ENCODE measurements around the gene IKZF1.

The IKZF1 gene

GRCh38 chr7:50418086-50418515, 113.6 kb downstream of the IKZF1 start:
- DNase-seq = peak in 1 of 2 experiments; percentile 7

GRCh38 chr7:50418526-50419290, 114.2 kb downstream of the IKZF1 start:
- DNase-seq = no peak

- no peak for DNase-seq
Observed at GRCh38 chr7:50421043-50421442, 116.5 kb downstream of the IKZF1 start.

GRCh38 chr7:50422858-50423257, 118.3 kb downstream of the IKZF1 start:
- no peak for DNase-seq

- no peak for DNase-seq
Observed at GRCh38 chr7:50423860-50424259, 119.3 kb downstream of the IKZF1 start.

- no peak for DNase-seq
Observed at GRCh38 chr7:50425318-50425717, 120.8 kb downstream of the IKZF1 start.

GRCh38 chr7:50426280-50427045, 121.9 kb downstream of the IKZF1 start:
- no peak for DNase-seq

- no peak for DNase-seq
Observed at GRCh38 chr7:50427518-50427917, 123.0 kb downstream of the IKZF1 start.

- DNase-seq = no peak
Observed at GRCh38 chr7:50428911-50429310, 124.4 kb downstream of the IKZF1 start.

GRCh38 chr7:50431316-50431715, 126.8 kb downstream of the IKZF1 start:
- no peak for DNase-seq

- no peak for DNase-seq
Observed at GRCh38 chr7:50431722-50432305, 127.3 kb downstream of the IKZF1 start.

GRCh38 chr7:50436133-50436806, 131.8 kb downstream of the IKZF1 start:
- no peak for DNase-seq

- DNase-seq = no peak
Observed at GRCh38 chr7:50446542-50446960, 142.0 kb downstream of the IKZF1 start.

GRCh38 chr7:50448823-50449222, 144.3 kb downstream of the IKZF1 start:
- no peak for DNase-seq

- DNase-seq = no peak
Observed at GRCh38 chr7:50449501-50449880, 145.0 kb downstream of the IKZF1 start.

GRCh38 chr7:50449881-50450589, 145.5 kb downstream of the IKZF1 start, which contains the start of gene FIGNL1:
TSS of gene FIGNL1 (minus strand) at chr7:50450350. CDS start at chr7:50447287, 3,063 bp downstream.
- DNase-seq = peak; percentile 26 to 73

GRCh38 chr7:50450590-50451032, 146.1 kb downstream of the IKZF1 start:
- no peak for DNase-seq

Measured in NCI-H187 (cell line).